SK-N-SH treated with all-trans-retinoic acid at 6 μM for 48 hours (cell line): Measurements from ENCODE around the gene NOTCH2.

Experiments used
- ATAC-seq: fragments of 200-7000 bp; cut with Tn5 transposase; 3 replicates; pipeline ENCODE4 v1.9.1; 2020; ENCODE audit warnings: mild to moderate bottlenecking, moderate library complexity
- ARNTL ChIP-seq: fragments of 450-650 bp; formaldehyde crosslinking; IDR thresholded peaks from 2 replicates; pipeline ENCODE4 v1.5.0; 2020; ENCODE audit warnings: low read depth, mild to moderate bottlenecking, moderate library complexity, borderline replicate concordance
- BACH2 ChIP-seq: fragments of 250-450 bp; sonication (Bioruptor Pico); IDR thresholded peaks from 2 replicates; pipeline ENCODE4 v1.9.0; 2021; ENCODE audit warnings: mild to moderate bottlenecking, borderline replicate concordance
- CREB5 ChIP-seq: fragments of 250-450 bp; sonication (Bioruptor Pico); IDR thresholded peaks from 2 replicates; pipeline ENCODE4 v1.5.1; 2020; ENCODE audit warnings: low read depth, mild to moderate bottlenecking, moderate library complexity
- CSDC2 ChIP-seq: fragments of 250-450 bp; sonication (Bioruptor Pico); IDR thresholded peaks from 2 replicates; pipeline ENCODE4 v1.5.0; 2020; ENCODE audit warnings: mild to moderate bottlenecking, moderate library complexity
- ESRRG ChIP-seq: fragments of 250-450 bp; sonication (Bioruptor Pico); IDR thresholded peaks from 2 replicates; pipeline ENCODE4 v1.6.1; 2021; ENCODE audit warnings: mild to moderate bottlenecking
- GLIS3 ChIP-seq: fragments of 250-450 bp; sonication (Bioruptor Pico); IDR thresholded peaks from 2 replicates; pipeline ENCODE4 v1.5.0; 2020; ENCODE audit warnings: mild to moderate bottlenecking, moderate library complexity
- ISL1 ChIP-seq: fragments of 250-450 bp; sonication (Bioruptor Pico); IDR thresholded peaks from 2 replicates; pipeline ENCODE4 v2.1.2; 2022; ENCODE audit warnings: mild to moderate bottlenecking, moderate library complexity
- OSR1 ChIP-seq: fragments of 250-450 bp; sonication (Bioruptor Pico); IDR thresholded peaks from 2 replicates; pipeline ENCODE4 v1.8.0; 2022; ENCODE audit warnings: moderate library complexity, mild to moderate bottlenecking, inconsistent platforms
- PATZ1 ChIP-seq: fragments of 250-450 bp; sonication (Bioruptor Pico); IDR thresholded peaks from 2 replicates; pipeline ENCODE4 v1.8.0; 2020; ENCODE audit warnings: mild to moderate bottlenecking, moderate library complexity, borderline replicate concordance
- POU6F1 ChIP-seq: fragments of 250-450 bp; sonication (Bioruptor Pico); IDR thresholded peaks from 2 replicates; pipeline ENCODE4 v1.8.0; 2021; ENCODE audit warnings: low read depth, mild to moderate bottlenecking, moderate library complexity, borderline replicate concordance
- PPARA ChIP-seq: fragments of 250-450 bp; sonication (Bioruptor Pico); IDR thresholded peaks from 2 replicates; pipeline ENCODE4 v1.5.0; 2020; ENCODE audit warnings: mild to moderate bottlenecking, borderline replicate concordance
- RARB ChIP-seq: fragments of 250-450 bp; sonication (Bioruptor Pico); IDR thresholded peaks from 2 replicates; pipeline ENCODE4 v1.8.0; 2021; ENCODE audit warnings: mild to moderate bottlenecking, moderate library complexity
- SNAI2 ChIP-seq: fragments of 250-450 bp; sonication (Bioruptor Pico); IDR thresholded peaks from 2 replicates; pipeline ENCODE4 v1.5.0; 2020; ENCODE audit warnings: mild to moderate bottlenecking, moderate library complexity
- TCF4 ChIP-seq: fragments of 250-450 bp; sonication (Bioruptor Pico); IDR thresholded peaks from 2 replicates; pipeline ENCODE4 v1.8.0; 2021; ENCODE audit warnings: mild to moderate bottlenecking, moderate library complexity, borderline replicate concordance
- TOX ChIP-seq: fragments of 250-450 bp; sonication (Bioruptor Pico); IDR thresholded peaks from 2 replicates; pipeline ENCODE4 v1.8.0; 2021; ENCODE audit warnings: mild to moderate bottlenecking, moderate library complexity, borderline replicate concordance
- TSHZ2 ChIP-seq: fragments of 250-450 bp; sonication (Bioruptor Pico); IDR thresholded peaks from 2 replicates; pipeline ENCODE4 v1.5.0; 2020; ENCODE audit warnings: mild to moderate bottlenecking, moderate library complexity
- ZC3H10 ChIP-seq: fragments of 250-450 bp; sonication (Bioruptor Pico); IDR thresholded peaks from 2 replicates; pipeline ENCODE4 v1.5.1; 2021; ENCODE audit warnings: mild to moderate bottlenecking, moderate library complexity
- ZFP3 ChIP-seq: fragments of 250-450 bp; sonication (Bioruptor Pico); IDR thresholded peaks from 2 replicates; pipeline ENCODE4 v1.5.0; 2020; ENCODE audit warnings: mild to moderate bottlenecking, moderate library complexity
- ZFP30 ChIP-seq: fragments of 450-650 bp; formaldehyde crosslinking; IDR thresholded peaks from 2 replicates; pipeline ENCODE4 v1.5.0; 2022; ENCODE audit warnings: mild to moderate bottlenecking, moderate library complexity
- ZNF565 ChIP-seq: fragments of 450-650 bp; formaldehyde crosslinking; conservative IDR thresholded peaks from 2 replicates; pipeline ENCODE4 v1.5.0; 2020; ENCODE audit warnings: low read depth, mild to moderate bottlenecking, moderate library complexity
- ZNF70 ChIP-seq: fragments of 450-650 bp; formaldehyde crosslinking; IDR thresholded peaks from 2 replicates; pipeline ENCODE4 v1.5.0; 2020; ENCODE audit warnings: mild to moderate bottlenecking, moderate library complexity
- ZNF8 ChIP-seq: fragments of 450-650 bp; formaldehyde crosslinking; IDR thresholded peaks from 2 replicates; pipeline ENCODE4 v1.5.0; 2020; ENCODE audit warnings: mild to moderate bottlenecking, moderate library complexity
- TF ChIP-seq, protein P1 (sequence below): fragments of 250-450 bp; sonication (Bioruptor Pico); IDR thresholded peaks from 2 replicates; pipeline ENCODE4 v1.5.1; 2021; ENCODE audit warnings: mild to moderate bottlenecking, moderate library complexity

NOTCH2 gene

DNA sequence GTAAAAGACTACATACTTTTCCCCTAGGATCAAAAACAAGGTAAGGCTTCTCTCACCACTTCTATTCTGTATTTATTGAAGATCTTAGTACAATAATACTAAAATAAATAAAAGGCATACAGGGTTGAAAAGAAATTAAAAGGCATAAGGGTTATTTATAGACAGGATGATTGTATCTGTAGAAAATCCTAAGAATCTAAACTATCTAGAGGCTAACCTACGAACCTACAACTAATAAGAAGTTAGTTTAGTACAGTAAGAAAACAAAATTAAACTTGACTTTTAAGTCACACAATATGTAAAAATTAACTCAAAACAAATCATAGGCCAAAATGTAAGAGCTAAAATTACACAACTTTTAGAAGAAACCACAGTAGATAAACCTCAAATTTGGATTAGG, 122.7 kb downstream of the NOTCH2 start:
- TF ChIP-seq GLIS3 (no peak), ESRRG (CRISPR knock-in tag) (no peak), ZFP3 (CRISPR knock-in tag) (no peak), ZNF8 (CRISPR knock-in tag) (no peak), TSHZ2 (CRISPR knock-in tag) (no peak), ZFP30 (no peak), SNAI2 (CRISPR knock-in tag) (no peak), RARB (CRISPR knock-in tag) (no peak), ZNF565 (CRISPR knock-in tag) (no peak), PPARA (CRISPR knock-in tag) (no peak), TOX (CRISPR knock-in tag) (no peak), ISL1 (no peak), CSDC2 (no peak), POU6F1 (CRISPR knock-in tag) (no peak), PATZ1 (CRISPR knock-in tag) (no peak), ZC3H10 (no peak), OSR1 (no peak), CREB5 (CRISPR knock-in tag) (no peak), ARNTL (CRISPR knock-in tag) (no peak)
- TF ChIP-seq, protein P1, sequence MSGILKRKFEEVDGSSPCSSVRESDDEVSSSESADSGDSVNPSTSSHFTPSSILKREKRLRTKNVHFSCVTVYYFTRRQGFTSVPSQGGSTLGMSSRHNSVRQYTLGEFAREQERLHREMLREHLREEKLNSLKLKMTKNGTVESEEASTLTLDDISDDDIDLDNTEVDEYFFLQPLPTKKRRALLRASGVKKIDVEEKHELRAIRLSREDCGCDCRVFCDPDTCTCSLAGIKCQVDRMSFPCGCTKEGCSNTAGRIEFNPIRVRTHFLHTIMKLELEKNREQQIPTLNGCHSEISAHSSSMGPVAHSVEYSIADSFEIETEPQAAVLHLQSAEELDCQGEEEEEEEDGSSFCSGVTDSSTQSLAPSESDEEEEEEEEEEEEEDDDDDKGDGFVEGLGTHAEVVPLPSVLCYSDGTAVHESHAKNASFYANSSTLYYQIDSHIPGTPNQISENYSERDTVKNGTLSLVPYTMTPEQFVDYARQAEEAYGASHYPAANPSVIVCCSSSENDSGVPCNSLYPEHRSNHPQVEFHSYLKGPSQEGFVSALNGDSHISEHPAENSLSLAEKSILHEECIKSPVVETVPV (CRISPR knock-in tag), result no peak

GRCh38 chr1:119943216-119943615, 126.2 kb downstream of the NOTCH2 start:
- TF ChIP-seq RARB (CRISPR knock-in tag), result no peak
- TF ChIP-seq CSDC2, result no peak
- TF ChIP-seq ZFP30, result no peak
- TF ChIP-seq PATZ1 (CRISPR knock-in tag), result no peak
- no peak for TF ChIP-seq TCF4 (CRISPR knock-in tag)
- TF ChIP-seq ZNF70 (CRISPR knock-in tag), result no peak
- TF ChIP-seq POU6F1 (CRISPR knock-in tag), result no peak
- no peak for TF ChIP-seq PPARA (CRISPR knock-in tag)
- no peak for TF ChIP-seq BACH2 (CRISPR knock-in tag)
- TF ChIP-seq ZC3H10, result no peak
- no peak for TF ChIP-seq ISL1
- no peak for TF ChIP-seq GLIS3
- no peak for TF ChIP-seq OSR1
- no peak for TF ChIP-seq ZNF565 (CRISPR knock-in tag)
- TF ChIP-seq TOX (CRISPR knock-in tag), result no peak
- no peak for TF ChIP-seq ESRRG (CRISPR knock-in tag)
- ATAC-seq, result no peak

More for the DNA sequence above, 122.7 kb downstream of the NOTCH2 start:
- ATAC-seq, result peak; percentile 25; the same call in 1 of the 3 replicates
